Cardiac ventricle fibroblast (primary cell): ENCODE results near the gene BABAM1. TPM values are rescaled to one million over a fixed set of nuclear protein-coding genes. Genes with fewer than 3 reads are reported as not detected.

Experiments
- total RNA-seq: library from RNA; depleted of rRNA; stranded (reverse); fragments of >200 nt; gene quantifications from 2 replicates; pipeline ENCODE4 v1.2.3, GENCODE V29; 2015

Gene BABAM1
- total RNA-seq = 47.7 and 49.2 TPM in 2 replicates

GRCh38 chr19:17266975-17267788 is at the start of gene BABAM1:
Gene BABAM1 (plus strand): TSS chr19:17267443. CDS start chr19:17268807, 1,364 bp downstream.

DNA sequence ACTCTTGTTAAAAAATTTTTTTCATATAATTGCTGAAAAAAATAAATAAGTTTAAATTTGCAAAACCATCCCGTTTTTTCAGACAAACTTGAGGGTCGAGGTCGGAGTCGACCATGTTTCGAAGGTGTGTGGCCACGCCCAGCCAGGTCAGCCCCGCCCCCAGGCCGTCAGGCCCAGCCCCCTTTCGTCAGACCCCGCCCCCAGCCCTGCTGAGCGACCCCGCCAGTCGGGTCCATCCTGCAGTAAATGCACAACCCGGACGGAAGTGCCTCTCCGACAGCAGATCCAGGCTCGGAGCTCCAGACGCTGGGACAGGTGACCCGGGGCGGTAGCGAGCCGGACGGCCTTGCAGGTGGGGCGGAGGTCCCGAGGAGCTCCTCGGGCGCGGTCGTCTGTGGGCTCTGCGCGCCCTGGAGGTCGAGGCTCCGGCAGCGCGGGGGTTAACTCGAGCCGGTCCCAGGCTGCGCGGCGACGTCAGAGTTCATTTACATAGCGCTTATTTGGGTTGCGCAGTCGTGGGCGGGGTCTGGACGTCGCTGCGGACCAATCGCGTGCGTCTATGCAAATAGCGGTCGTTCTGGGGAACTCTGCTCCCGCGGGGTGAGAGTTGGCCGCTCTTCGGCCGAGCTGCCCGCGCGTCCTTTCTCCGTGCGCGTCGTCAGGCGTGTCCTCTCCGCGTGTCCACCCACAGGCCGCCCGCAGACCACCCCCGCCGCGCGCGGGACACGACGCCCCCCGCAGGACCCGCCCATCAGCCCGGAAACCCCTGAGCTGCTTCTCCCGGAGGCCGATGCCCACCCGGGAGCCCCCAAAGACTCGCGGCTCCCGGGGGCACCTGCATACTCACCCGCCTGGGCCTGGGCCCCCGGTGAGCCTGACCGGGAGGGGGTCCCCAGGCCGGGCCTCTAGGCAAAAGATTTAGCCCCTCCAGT is 41.0 kb upstream of the BABAM1 start, which contains the start of gene OCEL1:
OCEL1 (plus strand) TSS at position 225 of the 932 bp plus-strand sequence; CDS start at position 247, 22 bp downstream.

DNA sequence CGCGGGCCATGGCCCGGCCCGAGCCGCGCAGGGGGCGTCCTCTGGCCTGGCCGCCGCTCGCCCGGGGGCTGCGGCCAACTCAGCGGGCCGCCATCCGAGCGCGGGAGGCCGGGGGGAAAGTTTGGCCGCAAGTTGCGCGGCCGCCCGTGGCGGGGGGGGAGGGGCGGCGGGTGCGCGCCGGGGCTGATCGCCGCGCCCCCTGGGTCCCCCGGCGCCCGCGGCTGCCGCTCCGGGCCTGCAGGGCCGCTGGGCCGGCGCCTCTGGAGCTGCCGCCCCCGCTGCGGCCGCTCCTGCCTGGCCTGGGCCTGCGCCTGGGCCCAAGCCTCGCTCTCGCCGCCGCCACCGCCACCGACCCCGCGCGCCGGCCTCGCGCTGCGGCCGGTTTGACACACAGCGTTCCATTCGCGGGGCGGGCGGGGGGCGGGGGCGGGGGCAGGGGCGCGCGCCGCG is 21.7 kb upstream of the BABAM1 start, which contains the start of gene NR2F6:
NR2F6 (minus strand) TSS at position 385 of the 450 bp plus-strand sequence. CDS start 699 bp downstream, outside the sequence.

DNA sequence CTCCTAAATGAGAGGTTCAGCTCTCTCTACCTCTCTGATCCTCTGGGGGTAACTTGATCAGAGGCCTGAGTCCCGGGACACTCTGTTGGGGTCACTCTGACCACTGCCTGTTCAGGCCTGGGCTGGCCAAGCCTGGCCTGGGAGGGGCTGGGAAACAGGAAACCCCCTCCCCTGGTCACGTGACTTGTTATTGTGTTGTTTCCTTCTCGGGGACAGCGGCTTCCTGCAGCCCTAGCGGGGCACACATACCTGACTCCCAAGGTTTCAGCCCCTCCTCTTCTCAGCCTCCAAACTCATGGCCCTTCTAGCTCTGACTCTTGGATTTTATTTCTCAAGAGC is 2.6 kb upstream of the BABAM1 start, which contains the start of gene USHBP1:
USHBP1 (minus strand) TSS at position 105 of the 339 bp plus-strand sequence. CDS start 446 bp downstream, outside the sequence.

GRCh38 chr19:17281391-17282304 is 14.4 kb downstream of the BABAM1 start, which contains the start of gene ANKLE1:
Gene ANKLE1 (plus strand): TSS chr19:17281901. CDS start chr19:17281921, 20 bp downstream.

DNA sequence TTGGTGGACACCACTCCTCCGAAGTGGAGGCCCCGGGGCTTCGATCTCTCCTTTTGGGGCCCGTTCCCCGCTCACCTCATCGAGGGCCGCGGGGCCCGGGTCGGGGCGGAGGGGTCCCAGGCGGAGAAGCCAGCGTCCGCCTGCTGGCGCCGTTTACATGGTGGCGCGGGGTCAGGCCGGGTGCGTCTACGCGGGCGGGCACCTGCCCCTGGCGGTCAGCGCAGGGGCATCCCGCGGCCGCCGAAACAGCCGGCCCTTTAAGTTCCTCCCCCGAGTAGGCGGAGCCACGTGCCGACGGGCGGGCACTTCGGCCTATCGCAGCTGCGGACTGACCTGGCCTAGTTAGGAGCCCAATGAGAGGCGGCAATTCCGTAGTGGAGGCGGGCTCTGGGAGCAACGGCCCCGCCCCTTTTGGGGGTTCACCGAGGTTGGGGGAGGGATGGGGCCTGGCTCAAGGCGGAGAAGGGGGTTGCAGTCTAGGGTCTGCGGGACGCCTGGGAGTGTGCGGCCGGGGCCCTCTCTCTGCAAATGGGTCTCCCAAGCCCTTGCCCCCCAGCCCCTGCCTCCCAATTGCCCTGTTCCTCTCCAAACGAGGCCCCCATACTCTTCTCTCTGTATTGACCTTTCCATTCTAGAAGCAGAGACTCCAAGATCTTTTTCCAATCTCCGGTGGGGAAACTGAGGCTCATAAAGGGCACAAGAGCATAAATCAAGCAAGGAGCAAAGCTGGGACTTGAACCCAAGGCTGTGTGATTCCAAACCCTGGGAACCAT is 36.1 kb downstream of the BABAM1 start, which contains the start of gene ABHD8:
ABHD8 (minus strand) TSS at position 259 of the 773 bp plus-strand sequence. CDS start 1,809 bp downstream, outside the sequence.

DNA sequence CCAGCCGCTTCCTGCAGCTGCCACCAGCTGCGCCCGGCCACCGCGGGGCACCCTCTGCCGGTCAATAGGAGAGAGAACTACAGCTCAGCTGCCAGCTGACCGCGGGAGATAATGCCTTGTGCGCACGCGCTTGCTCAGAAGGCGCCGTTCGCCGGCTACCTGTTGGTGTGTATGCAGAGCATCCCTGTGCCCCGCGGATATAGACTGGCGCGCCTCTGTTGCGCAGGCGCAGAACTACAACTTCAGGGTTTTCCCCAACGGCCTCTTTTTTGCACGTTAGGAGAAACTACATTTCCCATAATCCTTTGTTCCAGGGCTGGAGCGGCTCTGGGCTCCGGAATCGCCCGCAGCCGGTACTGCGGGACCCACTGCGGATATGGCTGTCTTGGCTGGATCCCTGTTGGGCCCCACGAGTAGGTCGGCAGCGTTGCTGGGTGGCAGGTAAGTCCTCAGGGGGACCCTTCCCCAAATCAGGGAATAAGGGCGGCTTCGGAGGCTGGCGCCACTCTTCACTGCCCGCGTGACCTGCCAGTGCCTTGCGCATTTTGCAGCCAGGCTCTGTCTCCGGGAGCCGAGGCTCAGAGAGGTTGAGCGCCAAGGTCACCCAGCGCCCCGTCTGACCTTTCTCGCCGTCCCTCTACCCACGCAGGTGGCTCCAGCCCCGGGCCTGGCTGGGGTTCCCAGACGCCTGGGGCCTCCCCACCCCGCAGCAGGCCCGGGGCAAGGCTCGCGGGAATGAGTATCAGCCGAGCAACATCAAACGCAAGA is 38.5 kb downstream of the BABAM1 start, which contains the start of gene MRPL34:
MRPL34 (plus strand) TSS at position 356 of the 768 bp plus-strand sequence; CDS start at position 377, 21 bp downstream.

DNA sequence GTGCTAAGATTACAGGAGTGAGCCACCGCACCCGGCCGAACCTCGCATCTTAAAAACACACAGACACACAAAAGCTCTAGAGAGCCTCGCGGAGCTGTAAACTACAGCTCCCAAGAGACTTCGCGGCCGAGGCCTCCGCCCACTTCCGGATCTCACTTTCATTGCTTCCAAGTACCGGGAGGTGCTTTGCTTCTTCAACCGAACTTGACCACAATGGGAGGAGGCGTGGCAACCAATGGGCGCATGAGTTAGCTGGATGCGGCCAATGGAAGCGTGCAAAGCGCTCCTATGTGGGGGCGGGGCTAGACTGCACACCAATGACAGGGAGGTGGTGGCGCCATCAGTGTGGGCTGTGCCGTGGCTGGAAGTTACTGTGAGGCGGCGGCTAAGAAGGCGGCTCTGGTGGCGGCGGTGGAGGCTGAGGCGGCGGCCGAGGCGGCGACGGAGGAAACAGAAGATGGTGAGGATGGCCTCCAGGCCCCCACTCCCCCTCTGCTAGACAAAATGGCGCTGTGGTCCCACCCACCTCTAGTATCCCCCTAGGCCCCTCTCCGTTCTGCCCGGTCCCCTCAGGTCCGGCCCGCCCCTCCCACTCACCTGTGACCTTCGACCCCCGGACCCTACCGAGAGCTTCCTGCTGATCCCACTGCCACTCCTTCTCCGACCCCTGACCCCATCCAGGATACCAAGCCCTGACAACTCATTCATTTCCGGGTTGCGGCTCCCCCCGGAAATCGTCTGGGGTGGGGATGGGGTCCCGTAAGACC is 42.1 kb downstream of the BABAM1 start, which contains the start of gene DDA1:
DDA1 (plus strand) TSS at position 366 of the 767 bp plus-strand sequence; CDS start at position 458, 92 bp downstream.

Other genes with a start within 250 kb of the BABAM1 start
- gene CPAMD8, start 240.6 kb upstream of the BABAM1 start, total RNA-seq = 0.49 and 2.1 TPM in 2 replicates
- 1.9 and 3.9 TPM in 2 replicates for gene HAUS8, start 192.0 kb upstream of the BABAM1 start, total RNA-seq
- gene MYO9B, start 191.7 kb upstream of the BABAM1 start, total RNA-seq = 38.1 and 41.2 TPM in 2 replicates
- gene USE1, start 52.1 kb upstream of the BABAM1 start, total RNA-seq = 29.3 and 29.7 TPM in 2 replicates
- gene OCEL1, start 41.2 kb upstream of the BABAM1 start, total RNA-seq = 5.9 and 7.8 TPM in 2 replicates
- gene NR2F6, start 21.5 kb upstream of the BABAM1 start, total RNA-seq = 48.0 and 52.5 TPM in 2 replicates
- 0.25 and 0.44 TPM in 2 replicates for gene USHBP1, start 2.7 kb upstream of the BABAM1 start, total RNA-seq
- gene ANKLE1, start 14.5 kb downstream of the BABAM1 start, total RNA-seq = 0.12 TPM in 1 of 2 replicates, not detected in the other
- gene ABHD8, start 36.0 kb downstream of the BABAM1 start, total RNA-seq = 7.2 TPM in 2 replicates
- 98.2 and 107 TPM in 2 replicates for gene MRPL34, start 38.4 kb downstream of the BABAM1 start, total RNA-seq
- gene DDA1, start 42.1 kb downstream of the BABAM1 start, total RNA-seq = 33.1 and 42.0 TPM in 2 replicates
- gene ANO8, start 67.4 kb downstream of the BABAM1 start, total RNA-seq = 3.1 and 3.9 TPM in 2 replicates
- 16.6 and 21.0 TPM in 2 replicates for gene GTPBP3, start 70.1 kb downstream of the BABAM1 start, total RNA-seq
- 0.20 and 0.31 TPM in 2 replicates for gene PLVAP, start 109.9 kb downstream of the BABAM1 start, total RNA-seq
- gene CCDC194, start 126.8 kb downstream of the BABAM1 start, total RNA-seq = not detected in 2 replicates
- 13.6 and 13.7 TPM in 2 replicates for gene BST2, start 138.2 kb downstream of the BABAM1 start, total RNA-seq
- 52.6 and 53.4 TPM in 2 replicates for gene MVB12A, start 152.6 kb downstream of the BABAM1 start, total RNA-seq
- 0.25 TPM in 1 of 2 replicates, not detected in the other for gene TMEM221, start 181.2 kb downstream of the BABAM1 start, total RNA-seq
- gene NXNL1, start 193.5 kb downstream of the BABAM1 start, total RNA-seq = not detected in 2 replicates
- gene SLC27A1, start 203.1 kb downstream of the BABAM1 start, total RNA-seq = 41.8 and 43.5 TPM in 2 replicates
- gene PGLS, start 244.2 kb downstream of the BABAM1 start, total RNA-seq = 116 and 122 TPM in 2 replicates